Keratinocyte (primary cell): ENCODE results near the gene HSF5. TPM values are rescaled to one million over a fixed set of nuclear protein-coding genes. Genes with fewer than 3 reads are reported as not detected.

Experiments
- DNase-seq: peaks from one replicate; pipeline ENCODE4 v3.0.0-alpha.2; 2011; ENCODE audit warnings: low read depth, missing footprints, low spot score
- FAIRE-seq: peaks from 2 replicates; lab custom pipeline; 2011; peaks lifted over from hg19 to GRCh38; lab: Jason Lieb, UNC
- H2AFZ ChIP-seq: 2 replicates; pipeline ENCODE4 v1.6.0; 2012; ENCODE audit warnings: low read length, control low read depth, inconsistent platforms; ENCODE audit not compliant: control insufficient read depth
- H3K27ac ChIP-seq: 2 replicates; pipeline ENCODE4 v1.5.1; 2011; ENCODE audit warnings: low read length; ENCODE audit not compliant: control insufficient read depth, insufficient read depth
- H3K27me3 ChIP-seq: 3 replicates; pipeline ENCODE4 v1.6.0; 2011; ENCODE audit warnings: low read length; ENCODE audit not compliant: control insufficient read depth, insufficient read depth; ENCODE audit errors: extremely low read depth
- H3K36me3 ChIP-seq, 2 experiments: 2 replicates in 1 of 2; 3 replicates in 1 of 2; pipeline ENCODE4 v1.5.1; 2011; ENCODE audit warnings: low read length in 2 of 2, mild to moderate bottlenecking in 1 of 2; ENCODE audit not compliant: control insufficient read depth in 2 of 2, insufficient read depth in 2 of 2; ENCODE audit errors: extremely low read depth in 1 of 2
- H3K4me1 ChIP-seq: 3 replicates; pipeline ENCODE4 v1.5.1; 2011; ENCODE audit warnings: low read length; ENCODE audit not compliant: control insufficient read depth, insufficient read depth; ENCODE audit errors: extremely low read depth
- H3K4me2 ChIP-seq: 3 replicates; pipeline ENCODE4 v1.6.0; 2011; ENCODE audit warnings: low read depth, low read length; ENCODE audit not compliant: control insufficient read depth, insufficient read depth; ENCODE audit errors: extremely low read depth
- H3K4me3 ChIP-seq, 3 experiments: fragments of 200-600 bp in 1 of 3; sonication (generic) in 1 of 3; 2 replicates in 2 of 3; 3 replicates in 1 of 3; pipeline ENCODE4 v1.5.1; 2011 to 2016; ENCODE audit warnings: low read length in 3 of 3, mild to moderate bottlenecking in 3 of 3, control low read depth in 2 of 3, inconsistent platforms in 1 of 3, low read depth in 1 of 3, mixed read lengths in 1 of 3, mixed run types in 1 of 3, moderate library complexity in 1 of 3; ENCODE audit not compliant: control insufficient read depth in 2 of 3, insufficient read depth in 2 of 3; ENCODE audit errors: extremely low read depth in 1 of 3
- H3K79me2 ChIP-seq: 2 replicates; pipeline ENCODE4 v1.6.0; 2012; ENCODE audit warnings: low read length; ENCODE audit not compliant: control insufficient read depth, insufficient read depth
- H3K9ac ChIP-seq: 3 replicates; pipeline ENCODE4 v1.6.0; 2011; ENCODE audit warnings: low read length; ENCODE audit not compliant: control insufficient read depth, insufficient read depth; ENCODE audit errors: extremely low read depth
- H3K9me1 ChIP-seq: 3 replicates; pipeline ENCODE4 v1.6.0; 2011; ENCODE audit warnings: low read length; ENCODE audit not compliant: control insufficient read depth, insufficient read depth; ENCODE audit errors: extremely low read depth
- H3K9me3 ChIP-seq: 2 replicates; pipeline ENCODE4 v1.5.1; 2012; ENCODE audit warnings: low read depth, low read length; ENCODE audit not compliant: control insufficient read depth
- H4K20me1 ChIP-seq: 3 replicates; pipeline ENCODE4 v1.6.0; 2011; ENCODE audit warnings: low read length; ENCODE audit not compliant: control insufficient read depth, insufficient read depth; ENCODE audit errors: extremely low read depth
- CTCF ChIP-seq, 3 experiments: IDR thresholded peaks in 1 of 3; conservative IDR thresholded peaks in 1 of 3; optimal IDR thresholded peaks in 1 of 3; 2 replicates in 2 of 3; 3 replicates in 1 of 3; pipeline versions ENCODE3 to v1.5.1; 2011; ENCODE audit warnings: low read length in 3 of 3, mild to moderate bottlenecking in 3 of 3, moderate library complexity in 2 of 3, control low read depth in 1 of 3, inconsistent platforms in 1 of 3; ENCODE audit not compliant: insufficient read depth in 2 of 3; ENCODE audit errors: extremely low read depth in 1 of 3
- EZH2 ChIP-seq: IDR thresholded peaks from one replicate; pipeline ENCODE4 v1.6.1; 2012; ENCODE audit warnings: inconsistent platforms, mild to moderate bottlenecking, low read length, moderate library complexity
- dilution Hi-C: fragments of 300-500 bp; cut with MboI; formaldehyde crosslinking; loops from one replicate; pipeline ENCODE4 v1.7.0; 2020; ENCODE audit warnings: low sequenced_read_pairs; ENCODE audit not compliant: extremely low pct_ligation_motif_present
- polyA plus RNA-seq, 5 experiments: library from polyadenylated mRNA; depleted of rRNA in 3 of 5; stranded (reverse) in 3 of 5; stranded (forward) in 1 of 5; unstranded in 1 of 5; fragments of >200 nt; gene quantifications; 1 replicate in 1 of 5; 2 replicates in 3 of 5; 3 replicates in 1 of 5; pipeline versions ENCODE4 v1.2.1 to v1.2.3, GENCODE V29; 2011 to 2012; ENCODE audit warnings: missing spikeins in 2 of 5, low read depth in 1 of 5, low replicate concordance in 1 of 5

Gene HSF5
- polyA plus RNA-seq, 1 donor (not counting 4 experiments of a cell fraction or from before 2014, with no cell fraction given) = 0.01 TPM

- Histone ChIP-seq H3K9ac (peak overlapping the region; percentile 76), H2AFZ (no peak overlapping the region), H3K4me1 (peaks cover 66% of the 10 kb centered on the region), H3K79me2 (peaks cover 54% of the 10 kb centered on the region), H3K9me1 (no peaks in the 10 kb centered on the region), H3K4me2 (peak overlapping the region; percentile 84), H3K4me3 (peak overlapping the region in 2 of 3 experiments; percentile 57 to 58), H3K27ac (peak overlapping the region; percentile 95), H4K20me1 (no peaks in the 10 kb centered on the region), H3K9me3 (no peaks in the 10 kb centered on the region), H3K27me3 (no peaks in the 10 kb centered on the region), H3K36me3 (peaks cover 0 to 4% of the 10 kb centered on the region in 2 experiments)
- TF ChIP-seq CTCF (optimal IDR thresholded peaks at IDR 0.05 in 1 of 3, IDR thresholded peaks at IDR 0.05 in 1 of 3, conservative IDR thresholded peaks at IDR 0.05 in 1 of 3; ENCODE audit: extremely low read depth in 1 of 3, insufficient read depth in 2 of 3, low read length in 3 of 3) = no peak
- TF ChIP-seq EZH2 = no peak
- dilution Hi-C loops = no loop called here
- peak; percentile 96 for FAIRE-seq
- peak; percentile 98 for DNase-seq
These were observed 85.5 kb downstream of the HSF5 start for GRCh38 chr17:58402679-58403078.

- no peaks in the 10 kb centered on the region for H3K9me1 ChIP-seq
- no peaks in the 10 kb centered on the region for H3K9me3 ChIP-seq
- H4K20me1 ChIP-seq = no peaks in the 10 kb centered on the region
- DNase-seq (no peak), FAIRE-seq (peak; percentile 84)
- peaks cover 66% of the 10 kb centered on the region for H3K4me1 ChIP-seq
- peak overlapping the region; percentile 26 for H3K9ac ChIP-seq
- H3K36me3 ChIP-seq = peaks cover 0 to 6% of the 10 kb centered on the region in 2 experiments
- H3K4me3 ChIP-seq = peak overlapping the region in 2 of 3 experiments; percentile 3 to 28
- H2AFZ ChIP-seq = no peak overlapping the region
- peaks cover 51% of the 10 kb centered on the region for H3K79me2 ChIP-seq
- peak overlapping the region; percentile 95 for H3K27ac ChIP-seq
- dilution Hi-C loops = no loop called here
- peak overlapping the region; percentile 84 for H3K4me2 ChIP-seq
- TF ChIP-seq CTCF (optimal IDR thresholded peaks at IDR 0.05 in 1 of 3, IDR thresholded peaks at IDR 0.05 in 1 of 3, conservative IDR thresholded peaks at IDR 0.05 in 1 of 3; ENCODE audit: extremely low read depth in 1 of 3, insufficient read depth in 2 of 3, low read length in 3 of 3) (no peak), EZH2 (no peak)
- no peaks in the 10 kb centered on the region for H3K27me3 ChIP-seq
These were observed 86.2 kb downstream of the HSF5 start for GRCh38 chr17:58402047-58402446.
